Measurements from ENCODE around the gene CERS6. TPM values are rescaled to one million over a fixed set of nuclear protein-coding genes. Genes with fewer than 3 reads are reported as not detected.

The CERS6 gene
- total RNA-seq, 1 donor from 2014 or later: 66.5 TPM

DNA sequence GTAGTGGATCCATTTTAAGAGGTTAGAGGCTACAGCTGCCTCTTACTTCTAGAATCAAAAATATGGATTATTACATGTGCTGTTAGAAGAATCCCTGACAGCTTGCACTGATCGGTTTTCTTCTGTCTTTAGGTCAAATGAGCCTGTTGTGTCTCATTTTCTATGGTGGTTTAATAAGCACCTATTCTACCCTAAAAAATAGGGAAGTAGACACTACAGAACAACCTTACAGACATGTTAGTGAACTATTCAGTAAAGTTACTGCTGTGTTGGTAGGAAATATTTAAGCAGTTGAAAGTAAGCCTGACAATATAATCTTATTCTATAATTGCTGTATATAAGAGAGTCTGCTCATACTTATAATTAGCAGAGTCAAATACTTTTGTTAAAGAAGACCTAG, 177.8 kb downstream of the CERS6 start:
- Mint-ChIP-seq H3K4me3 (no peak overlapping the region), H3K9me3 (peaks cover 3% of the 10 kb centered on the region), H3K36me3 (peaks cover 3% of the 10 kb centered on the region), H3K27me3 (ENCODE audit: low read depth) (no peaks in the 10 kb centered on the region), H3K4me1 (peaks cover 44% of the 10 kb centered on the region), H3K27ac (no peak overlapping the region)
- TF ChIP-seq, protein P1, sequence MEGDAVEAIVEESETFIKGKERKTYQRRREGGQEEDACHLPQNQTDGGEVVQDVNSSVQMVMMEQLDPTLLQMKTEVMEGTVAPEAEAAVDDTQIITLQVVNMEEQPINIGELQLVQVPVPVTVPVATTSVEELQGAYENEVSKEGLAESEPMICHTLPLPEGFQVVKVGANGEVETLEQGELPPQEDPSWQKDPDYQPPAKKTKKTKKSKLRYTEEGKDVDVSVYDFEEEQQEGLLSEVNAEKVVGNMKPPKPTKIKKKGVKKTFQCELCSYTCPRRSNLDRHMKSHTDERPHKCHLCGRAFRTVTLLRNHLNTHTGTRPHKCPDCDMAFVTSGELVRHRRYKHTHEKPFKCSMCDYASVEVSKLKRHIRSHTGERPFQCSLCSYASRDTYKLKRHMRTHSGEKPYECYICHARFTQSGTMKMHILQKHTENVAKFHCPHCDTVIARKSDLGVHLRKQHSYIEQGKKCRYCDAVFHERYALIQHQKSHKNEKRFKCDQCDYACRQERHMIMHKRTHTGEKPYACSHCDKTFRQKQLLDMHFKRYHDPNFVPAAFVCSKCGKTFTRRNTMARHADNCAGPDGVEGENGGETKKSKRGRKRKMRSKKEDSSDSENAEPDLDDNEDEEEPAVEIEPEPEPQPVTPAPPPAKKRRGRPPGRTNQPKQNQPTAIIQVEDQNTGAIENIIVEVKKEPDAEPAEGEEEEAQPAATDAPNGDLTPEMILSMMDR (IDR thresholded peaks at IDR 0.05; ENCODE audit: unreplicated experiment): no peak
- no peak for DNase-seq (ENCODE audit: low spot score in 2 of 2, unreplicated experiment in 2 of 2)

DNA sequence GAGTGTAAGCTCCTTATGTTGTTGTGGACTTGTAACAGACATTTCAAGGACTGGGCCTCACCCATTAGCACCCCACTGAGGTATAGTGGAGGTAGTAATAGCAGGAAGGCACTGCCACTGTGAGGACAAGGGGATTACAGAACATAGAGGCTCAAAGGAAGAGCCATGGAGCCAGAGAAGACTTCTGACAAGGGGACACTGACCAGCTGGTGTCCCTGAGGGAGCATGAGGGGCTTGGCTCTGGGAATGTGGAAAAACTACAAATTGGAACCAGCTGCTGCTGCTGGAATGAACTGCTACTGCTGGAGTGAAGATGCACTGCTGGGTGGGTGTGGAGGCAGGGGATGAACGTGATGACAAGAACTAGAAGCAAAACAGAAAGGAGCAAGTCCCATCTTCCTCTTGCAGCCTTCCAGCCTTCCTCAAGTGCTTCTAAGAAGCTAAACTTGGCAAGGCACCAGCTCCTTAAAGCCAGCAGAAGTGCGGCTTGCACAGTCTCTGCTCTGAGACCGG, 179.0 kb downstream of the CERS6 start:
- H3K4me1 Mint-ChIP-seq: peaks cover 56% of the 10 kb centered on the region
- DNase-seq (ENCODE audit: low spot score in 2 of 2, unreplicated experiment in 2 of 2): no peak
- H3K9me3 Mint-ChIP-seq: no peaks in the 10 kb centered on the region
- no peaks in the 10 kb centered on the region for H3K27me3 Mint-ChIP-seq (ENCODE audit: low read depth)
- H3K4me3 Mint-ChIP-seq: no peak overlapping the region
- TF ChIP-seq, protein P1 (IDR thresholded peaks at IDR 0.05; ENCODE audit: unreplicated experiment): no peak
- H3K36me3 Mint-ChIP-seq: no peaks in the 10 kb centered on the region
- H3K27ac Mint-ChIP-seq: peak overlapping the region; percentile 75

DNA sequence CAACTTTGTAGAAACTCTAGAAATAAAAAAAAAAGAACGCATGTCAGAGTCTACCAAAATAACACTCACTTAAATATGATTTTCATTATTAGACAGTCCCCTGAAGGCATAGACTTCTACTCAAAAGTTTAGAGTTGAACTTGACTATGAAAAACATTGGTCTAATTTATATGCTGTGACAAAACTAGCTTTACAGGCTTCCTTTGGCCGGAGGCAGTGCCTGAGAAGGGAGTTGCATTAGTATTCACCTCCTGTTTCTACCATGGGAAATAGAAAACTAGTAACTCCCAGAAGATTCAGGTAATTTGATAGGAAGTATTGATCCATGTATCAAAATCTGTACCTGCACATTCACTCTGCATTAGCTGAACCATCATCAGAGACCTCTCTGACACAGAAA, 182.9 kb downstream of the CERS6 start:
- Mint-ChIP-seq H3K27ac (peak overlapping the region; percentile 94), H3K36me3 (peaks cover 8% of the 10 kb centered on the region), H3K9me3 (peaks cover 6% of the 10 kb centered on the region), H3K4me1 (peaks cover 69% of the 10 kb centered on the region), H3K27me3 (ENCODE audit: low read depth) (no peaks in the 10 kb centered on the region), H3K4me3 (peak overlapping the region; percentile 36)
- TF ChIP-seq, protein P1 (IDR thresholded peaks at IDR 0.05; ENCODE audit: unreplicated experiment): no peak
- DNase-seq (ENCODE audit: low spot score in 2 of 2, unreplicated experiment in 2 of 2): peak in 1 of 2 experiments; percentile 57

DNA sequence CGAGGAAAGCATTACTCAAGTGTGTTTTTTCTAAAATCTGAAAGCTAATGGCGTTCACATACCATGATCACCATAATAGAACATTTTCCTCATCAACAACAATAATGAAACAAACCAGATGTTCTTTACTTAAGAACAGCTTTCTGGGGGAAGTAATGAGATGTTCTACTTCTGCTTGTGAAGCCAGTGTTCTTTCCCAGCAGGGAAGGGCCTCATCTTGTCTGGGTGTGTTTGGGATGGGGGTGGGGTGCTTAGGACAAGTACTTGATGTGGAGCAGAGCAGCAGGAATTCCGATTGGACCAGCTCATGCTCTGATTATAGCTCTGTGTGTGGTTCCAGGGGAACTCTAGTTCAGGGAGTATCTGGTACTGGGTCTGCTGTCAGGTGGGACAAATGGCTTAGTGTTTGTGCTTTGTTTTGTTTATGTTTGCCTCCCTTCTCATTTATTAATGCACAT, 183.4 kb downstream of the CERS6 start:
- DNase-seq (ENCODE audit: low spot score in 2 of 2, unreplicated experiment in 2 of 2): peak in 1 of 2 experiments; percentile 52
- Mint-ChIP-seq H3K9me3 (peaks cover 8% of the 10 kb centered on the region), H3K27ac (peak overlapping the region; percentile 94), H3K4me1 (peaks cover 73% of the 10 kb centered on the region), H3K27me3 (ENCODE audit: low read depth) (no peaks in the 10 kb centered on the region), H3K4me3 (peak overlapping the region; percentile 36), H3K36me3 (peaks cover 11% of the 10 kb centered on the region)
- TF ChIP-seq, protein P1 (IDR thresholded peaks at IDR 0.05; ENCODE audit: unreplicated experiment): no peak

DNA sequence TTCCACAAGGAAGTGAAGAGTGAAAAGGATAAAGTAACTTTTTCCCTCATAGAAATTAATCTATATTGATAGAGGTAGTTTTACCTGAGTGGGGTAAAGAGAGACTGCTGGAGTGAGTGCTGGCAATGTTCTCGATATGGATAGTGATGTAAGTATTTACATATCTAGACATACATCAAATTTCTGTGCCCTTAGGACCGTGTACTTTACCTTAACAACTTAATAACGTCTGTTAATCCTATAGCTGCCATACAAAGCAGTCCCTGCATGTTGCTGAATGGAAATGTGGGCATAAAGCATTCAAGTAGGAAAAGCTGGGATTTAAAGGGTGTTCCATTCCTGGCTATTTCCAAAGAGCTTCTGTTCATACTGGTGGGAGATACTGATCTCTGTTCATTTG, 184.0 kb downstream of the CERS6 start:
- Mint-ChIP-seq H3K4me1 (peaks cover 68% of the 10 kb centered on the region), H3K27me3 (ENCODE audit: low read depth) (no peaks in the 10 kb centered on the region), H3K4me3 (peak overlapping the region; percentile 9), H3K27ac (peak overlapping the region; percentile 94), H3K36me3 (peaks cover 11% of the 10 kb centered on the region), H3K9me3 (peaks cover 8% of the 10 kb centered on the region)
- no peak for DNase-seq (ENCODE audit: low spot score in 2 of 2, unreplicated experiment in 2 of 2)
- TF ChIP-seq, protein P1 (IDR thresholded peaks at IDR 0.05; ENCODE audit: unreplicated experiment): no peak
